HG03135 (cell line): ENCODE measurements around the gene TCF12.

Experiments used
- ATAC-seq: cut with Tn5 transposase; IDR thresholded peaks from one replicate; pipeline ENCODE4 v1.9.1; 2021; ENCODE audit warnings: mild to moderate bottlenecking, moderate library complexity; ENCODE audit not compliant: unreplicated experiment

The TCF12 gene

DNA sequence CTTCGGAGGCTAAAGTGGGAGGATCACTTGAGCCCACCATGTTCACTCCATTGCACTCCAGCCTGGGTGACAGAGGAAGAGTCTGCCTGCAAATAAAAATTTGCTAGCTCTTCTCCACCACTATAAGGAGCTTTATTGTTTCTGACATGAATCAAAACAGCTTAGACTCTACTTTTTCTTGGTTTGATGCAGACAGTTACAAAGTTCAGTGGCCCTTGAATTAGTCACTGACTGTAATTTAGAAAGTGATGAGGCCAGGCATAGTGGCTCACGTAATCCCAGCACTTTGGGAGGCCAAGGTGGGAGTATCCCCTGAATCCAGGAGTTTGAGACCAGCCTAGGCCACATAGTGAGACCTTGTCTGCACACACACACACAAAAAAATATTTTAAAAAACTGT, 285.5 kb downstream of the TCF12 start:
- no peak for ATAC-seq

DNA sequence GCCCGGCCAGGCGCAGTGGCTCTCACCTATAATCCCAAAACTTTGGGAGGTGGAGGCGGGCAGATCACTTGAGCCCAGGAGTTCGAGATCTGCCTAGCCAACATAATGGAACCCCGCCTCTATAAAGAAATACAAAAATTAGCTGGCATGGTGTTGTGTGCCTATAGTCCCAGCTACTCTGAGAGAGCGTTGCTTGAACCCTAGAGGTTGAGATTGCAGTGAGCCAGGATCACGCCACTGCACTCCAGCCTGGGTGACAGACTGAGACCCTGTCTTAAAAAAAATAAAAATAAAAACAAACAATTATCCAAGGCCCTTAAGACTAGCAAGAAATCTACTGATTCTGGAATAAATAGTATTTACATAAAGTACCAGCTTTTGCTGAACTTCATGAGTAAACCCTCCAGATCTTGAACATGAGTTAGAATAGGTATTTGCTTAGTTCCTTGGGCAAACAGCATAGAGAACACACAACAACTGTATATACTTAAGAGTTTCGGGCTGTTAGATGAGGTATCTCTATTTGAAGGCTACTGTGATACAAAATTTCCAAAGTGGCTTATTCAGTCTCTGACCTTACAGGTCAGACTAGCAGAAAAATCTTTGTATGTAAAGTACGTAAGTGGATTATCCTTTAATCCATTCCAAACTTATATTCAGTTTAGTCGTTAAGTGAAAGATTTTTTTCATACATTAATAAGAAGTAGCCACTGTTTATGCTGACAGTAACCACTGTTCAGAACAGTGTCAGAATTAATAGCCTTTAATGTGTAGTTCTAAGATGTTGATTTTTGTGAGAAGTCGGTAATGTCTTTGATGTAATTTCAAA, 286.8 kb downstream of the TCF12 start:
- ATAC-seq: no peak

DNA sequence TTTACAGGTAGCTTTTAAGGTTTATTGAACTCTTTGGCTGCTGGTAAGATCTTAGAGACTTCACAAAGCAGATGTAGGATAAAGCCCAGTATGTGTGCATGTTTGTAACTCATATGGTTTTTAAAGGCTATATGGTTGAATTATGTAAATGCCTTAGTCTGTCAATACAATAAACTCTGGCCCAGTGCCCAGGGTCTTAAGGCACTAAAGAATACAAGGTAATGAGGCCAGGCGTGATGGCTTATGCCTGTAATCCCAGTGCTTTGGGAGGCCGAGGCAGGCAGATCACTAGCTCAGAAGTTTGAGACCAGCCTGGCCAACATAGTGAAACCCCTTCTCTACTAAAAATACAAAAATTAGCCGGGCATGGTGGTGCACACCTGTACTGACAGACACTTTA, 287.6 kb downstream of the TCF12 start:
- ATAC-seq: no peak

DNA sequence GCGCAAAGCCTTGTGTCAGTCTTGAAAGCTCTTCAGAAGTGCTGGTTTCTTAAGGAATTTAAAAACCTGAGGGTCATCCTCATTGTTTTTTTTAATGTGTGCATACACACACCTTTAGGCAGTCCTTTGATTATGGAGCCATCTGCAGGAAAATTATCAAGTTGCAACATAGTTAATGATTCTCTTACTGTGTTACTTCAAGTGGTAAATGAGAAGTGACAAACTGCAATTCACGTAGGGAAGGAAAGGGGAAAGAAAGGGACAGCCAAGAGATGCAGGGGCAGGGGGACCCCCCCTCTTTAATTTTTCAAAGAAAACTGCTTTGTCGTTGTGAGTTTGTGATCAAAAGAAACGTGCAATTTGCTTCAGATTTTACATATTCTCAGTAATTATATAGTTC, 295.4 kb downstream of the TCF12 start:
- no peak for ATAC-seq

DNA sequence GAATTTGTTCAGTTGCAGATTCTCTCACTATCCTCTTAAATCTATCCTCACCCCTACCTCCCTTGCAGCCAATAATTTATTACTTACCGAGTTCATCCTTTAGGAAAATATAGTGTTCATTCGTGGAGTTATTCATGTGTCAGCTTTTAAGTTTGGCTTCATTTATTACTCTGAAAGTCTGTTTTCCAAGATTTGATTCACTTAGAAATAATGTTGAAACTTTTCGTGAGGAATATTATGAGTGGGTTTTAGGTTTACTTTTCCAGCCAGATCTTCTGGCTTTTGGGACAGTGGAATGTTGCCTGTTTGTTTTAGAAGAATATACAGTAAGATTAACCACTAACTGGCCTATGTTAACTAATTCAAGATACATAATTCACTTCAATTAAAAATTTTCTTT, 296.9 kb downstream of the TCF12 start:
- no peak for ATAC-seq

DNA sequence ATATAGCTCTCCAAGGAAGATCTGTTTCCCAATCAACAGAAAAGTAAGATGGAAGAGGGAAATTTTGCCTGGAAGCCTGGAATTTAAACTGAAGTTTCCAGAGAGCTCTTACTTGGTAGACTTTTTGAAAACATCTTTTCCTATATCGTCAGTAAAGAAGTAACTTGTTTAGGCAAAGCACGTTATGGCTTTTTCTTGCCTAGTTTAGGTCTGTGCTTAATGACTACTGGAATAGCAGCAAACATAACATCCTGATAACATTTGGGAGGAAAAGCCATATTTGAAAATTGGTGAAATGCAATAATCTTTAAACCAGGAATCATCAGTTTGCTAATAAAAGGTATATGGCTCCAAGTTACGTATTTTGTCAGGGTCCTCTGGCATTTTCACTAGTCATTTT, 297.4 kb downstream of the TCF12 start:
- no peak for ATAC-seq

DNA sequence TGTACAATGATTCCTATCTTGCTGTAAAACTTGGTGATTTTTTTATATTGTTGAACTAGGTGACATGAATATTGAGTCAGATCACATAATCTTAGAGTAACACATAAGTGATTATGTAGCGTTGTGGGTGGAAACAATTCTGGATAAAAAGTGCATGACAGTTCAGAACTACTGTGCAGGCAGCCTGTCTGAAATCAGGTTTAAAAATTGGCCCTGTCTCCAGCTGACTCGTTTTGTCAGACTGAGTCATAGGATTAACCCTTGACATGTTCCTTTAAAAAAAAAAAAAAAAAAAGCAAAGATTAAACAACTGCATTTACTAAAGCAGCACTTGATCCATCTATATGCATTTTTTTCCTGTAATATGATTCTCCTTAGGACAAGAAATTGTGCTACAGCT, 297.8 kb downstream of the TCF12 start:
- no peak for ATAC-seq

DNA sequence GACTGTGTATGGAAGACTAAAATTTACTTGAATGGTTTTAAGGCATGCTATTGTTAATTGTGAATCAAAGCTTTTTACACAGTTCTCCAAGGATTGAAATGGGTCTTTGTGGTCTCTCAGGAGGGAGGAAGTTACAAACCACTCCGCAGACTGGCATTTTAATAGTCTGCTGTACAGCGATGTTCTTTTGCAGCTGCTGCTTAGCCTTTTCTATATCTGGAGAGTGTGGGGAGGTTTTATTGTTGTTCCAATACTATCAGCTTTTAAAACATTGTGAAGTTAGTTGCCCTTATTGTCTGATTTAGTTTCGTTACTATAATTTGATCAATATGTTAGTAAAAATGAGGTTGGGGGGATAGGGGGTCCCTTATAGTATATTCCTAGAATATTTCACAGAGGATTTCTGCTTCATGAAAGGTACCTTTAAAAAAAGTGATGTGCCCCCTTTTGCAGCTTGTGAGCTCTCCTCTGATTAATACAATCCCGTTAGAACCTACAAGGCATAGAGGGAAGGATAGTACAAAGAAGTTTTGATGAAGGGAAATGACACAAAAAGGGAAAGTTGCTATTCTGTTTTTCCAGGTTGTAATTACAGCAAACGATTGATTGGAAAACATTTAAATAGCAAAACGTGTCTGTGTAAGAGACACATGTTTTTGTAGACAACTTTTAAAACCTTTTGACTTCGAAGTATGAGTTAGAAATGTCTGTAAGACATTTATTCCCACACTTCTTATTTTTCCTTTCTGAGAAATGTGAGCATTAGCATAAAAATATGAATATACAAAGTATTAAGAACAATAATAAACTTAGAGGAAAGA, 299.5 kb downstream of the TCF12 start:
- no peak for ATAC-seq

DNA sequence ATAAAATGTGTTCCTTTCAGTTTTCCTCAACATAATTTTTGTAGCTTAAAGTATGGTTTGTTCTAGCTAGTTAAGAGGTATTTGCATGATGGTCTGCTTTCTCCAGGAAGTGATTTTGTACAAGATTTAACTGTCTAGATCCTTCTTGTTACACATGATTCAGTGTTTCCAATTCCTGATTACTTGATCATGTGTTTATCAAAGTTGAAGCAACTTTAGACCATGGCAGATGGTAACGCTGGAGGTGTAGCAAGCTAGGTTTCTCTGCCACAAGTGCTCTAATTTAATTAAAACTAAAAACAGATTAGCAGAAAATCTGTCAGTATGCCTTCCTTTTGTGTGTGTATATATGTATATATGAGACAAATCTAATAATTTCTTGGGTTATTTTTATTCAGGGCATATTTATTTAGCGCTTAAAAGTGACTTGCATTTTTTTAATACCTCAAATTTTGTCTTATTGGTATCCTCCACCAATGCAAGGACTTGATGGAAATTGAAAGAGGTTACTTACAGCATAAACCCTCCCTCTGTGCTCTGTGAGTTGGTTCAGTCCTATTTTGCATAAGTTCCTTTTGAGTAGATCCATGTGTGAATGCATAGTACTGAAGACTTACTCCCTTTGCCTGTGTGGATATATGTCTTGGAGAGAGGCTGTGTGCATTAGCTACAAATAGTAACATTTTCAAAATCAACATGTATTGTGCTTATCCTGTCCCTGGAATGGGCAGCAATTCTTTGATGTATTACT, 300.6 kb downstream of the TCF12 start:
- ATAC-seq: no peak

DNA sequence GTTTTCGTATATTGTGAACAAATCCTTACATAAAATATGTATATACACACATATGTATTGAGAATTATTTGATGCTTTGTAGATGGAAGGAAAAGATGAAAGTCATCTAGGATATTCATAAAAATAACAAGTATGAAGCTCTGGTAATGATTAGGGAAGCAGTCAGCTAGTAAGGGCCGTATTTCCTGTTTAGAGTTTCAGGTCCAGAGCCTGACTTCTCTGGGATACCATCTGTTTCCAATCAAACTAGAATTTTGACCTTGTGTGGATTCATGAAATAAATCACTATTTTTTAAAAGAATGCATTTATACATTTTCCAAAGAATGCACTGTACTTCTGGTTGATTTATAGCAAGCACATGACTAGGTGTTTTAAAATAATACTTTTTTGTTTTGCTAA, 301.8 kb downstream of the TCF12 start:
- ATAC-seq: no peak

DNA sequence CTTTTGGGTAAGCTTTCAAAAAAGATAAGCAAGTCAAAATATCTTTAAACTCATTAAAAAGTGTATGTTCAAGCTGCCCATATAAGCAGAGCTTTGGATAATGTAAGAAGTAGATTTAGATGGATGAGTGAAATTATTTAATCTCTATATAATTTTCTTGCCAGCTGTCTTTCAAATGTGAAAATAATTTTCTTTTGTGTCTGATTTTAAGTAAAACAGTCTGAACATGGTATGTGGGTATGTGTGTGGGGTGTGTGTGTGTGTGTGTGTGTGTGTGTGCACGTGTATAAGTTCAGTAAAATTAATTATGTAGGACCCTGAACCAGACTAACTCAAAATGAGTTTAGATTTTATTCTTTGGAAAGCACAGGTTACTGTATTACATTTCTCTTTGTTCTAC, 302.7 kb downstream of the TCF12 start:
- no peak for ATAC-seq

DNA sequence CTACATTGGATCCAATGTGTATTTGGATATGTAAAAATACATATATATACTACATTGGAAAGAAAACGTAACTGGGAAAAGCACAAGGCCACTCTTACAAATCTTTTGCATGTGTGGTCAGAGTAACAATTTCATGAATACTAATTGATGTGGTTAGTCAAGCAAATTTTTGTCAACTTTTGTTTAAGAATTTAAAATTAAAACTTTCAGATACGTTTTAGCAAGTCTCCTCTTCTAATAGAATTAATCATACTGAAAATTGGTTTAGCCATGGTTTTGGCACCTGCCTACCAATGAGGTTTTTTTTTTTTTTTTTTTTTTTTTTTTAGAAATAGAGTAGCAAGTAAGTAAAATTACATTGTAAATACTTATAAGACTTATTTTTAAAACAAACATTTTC, 304.9 kb downstream of the TCF12 start:
- ATAC-seq: no peak

DNA sequence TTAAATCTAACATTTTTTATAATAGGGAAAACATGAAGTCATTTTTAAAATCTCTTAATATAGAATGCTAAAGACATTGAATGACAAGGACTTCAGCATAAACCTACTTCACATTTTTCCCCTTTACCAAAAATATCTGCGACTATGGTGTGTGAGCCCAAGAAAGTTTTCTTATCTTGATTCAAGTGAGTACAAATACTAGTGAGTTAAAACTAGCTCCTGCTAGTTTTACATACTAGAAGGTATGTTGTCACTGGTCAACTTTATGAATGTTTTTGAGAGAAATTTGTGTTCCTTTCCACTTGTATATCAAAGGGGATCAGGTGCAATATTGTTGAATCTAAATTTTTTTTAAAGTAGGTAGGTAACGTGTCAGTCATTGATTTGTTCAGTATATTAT, 305.4 kb downstream of the TCF12 start:
- no peak for ATAC-seq

DNA sequence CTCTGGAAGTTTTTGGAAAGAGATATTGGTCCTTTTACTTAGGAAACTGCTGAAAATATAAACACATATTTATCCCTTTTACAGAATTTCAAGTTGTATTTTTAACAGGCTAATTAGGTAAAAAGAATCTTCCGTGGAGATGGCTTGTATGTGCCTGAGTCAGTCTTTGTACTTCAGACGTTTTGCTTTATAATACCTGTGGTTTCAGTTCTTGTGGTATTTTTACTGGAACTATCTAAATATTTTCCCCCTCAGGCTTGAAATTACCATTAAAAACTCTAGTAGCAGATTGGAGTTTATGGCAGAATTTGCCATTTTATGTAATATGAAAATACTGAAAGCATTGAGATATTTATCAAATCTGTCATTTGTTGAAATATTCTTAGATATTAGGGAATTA, 306.2 kb downstream of the TCF12 start:
- no peak for ATAC-seq

DNA sequence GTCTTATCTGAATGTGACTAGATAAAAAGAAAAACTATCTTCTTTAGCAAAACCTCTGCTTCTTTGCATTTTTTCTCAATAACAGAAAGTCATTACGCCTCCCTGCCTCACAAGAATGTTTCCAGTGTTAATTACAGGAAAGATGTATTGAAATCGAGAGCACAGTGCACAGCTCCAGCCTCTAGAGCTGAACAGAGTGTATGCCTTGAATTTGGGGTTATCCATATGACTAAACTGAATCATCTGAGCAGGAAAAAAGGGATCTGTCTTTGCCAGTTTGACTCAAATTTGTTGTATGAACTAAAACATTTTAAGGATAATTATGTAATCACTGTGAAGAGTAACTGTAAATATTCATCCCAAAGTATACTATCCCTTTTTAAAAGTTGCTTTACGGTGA, 308.7 kb downstream of the TCF12 start:
- ATAC-seq: no peak

DNA sequence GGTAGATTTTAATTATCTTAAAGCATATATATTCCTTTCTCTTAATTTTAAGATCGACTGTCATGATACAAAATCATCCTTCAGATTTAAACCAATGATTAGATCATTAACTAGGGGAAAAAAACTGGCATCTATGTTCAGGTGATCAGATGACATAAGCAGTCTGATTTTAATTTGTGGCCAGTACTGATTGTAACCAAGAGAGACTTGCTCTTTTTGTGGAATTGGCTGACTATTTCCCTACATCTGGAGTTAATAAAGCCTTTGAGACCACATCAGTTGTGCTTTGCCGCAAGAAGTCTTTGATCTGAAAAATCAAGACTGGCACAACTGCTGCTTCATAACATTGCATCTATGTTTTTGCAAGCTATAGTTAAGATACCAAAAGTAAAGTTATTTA, 309.5 kb downstream of the TCF12 start:
- no peak for ATAC-seq

DNA sequence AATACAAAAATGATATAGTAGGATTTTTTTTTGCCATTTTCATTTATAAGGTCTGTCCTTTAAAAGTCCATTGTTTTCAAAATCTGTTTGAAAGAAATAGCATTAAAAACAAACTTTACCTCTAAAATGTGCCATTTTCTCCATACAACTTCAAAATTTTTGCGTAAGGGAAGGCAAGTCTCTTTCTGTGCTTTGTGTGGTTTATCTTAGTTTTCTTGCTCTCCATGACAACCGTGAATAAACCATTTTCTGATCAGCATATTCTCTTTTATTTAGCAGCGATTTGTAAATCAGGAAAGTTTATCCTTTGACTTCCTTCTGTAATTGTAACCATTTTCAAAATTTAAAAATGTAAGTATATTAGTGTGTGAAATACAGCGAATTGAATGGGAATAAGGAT, 310.0 kb downstream of the TCF12 start:
- no peak for ATAC-seq

DNA sequence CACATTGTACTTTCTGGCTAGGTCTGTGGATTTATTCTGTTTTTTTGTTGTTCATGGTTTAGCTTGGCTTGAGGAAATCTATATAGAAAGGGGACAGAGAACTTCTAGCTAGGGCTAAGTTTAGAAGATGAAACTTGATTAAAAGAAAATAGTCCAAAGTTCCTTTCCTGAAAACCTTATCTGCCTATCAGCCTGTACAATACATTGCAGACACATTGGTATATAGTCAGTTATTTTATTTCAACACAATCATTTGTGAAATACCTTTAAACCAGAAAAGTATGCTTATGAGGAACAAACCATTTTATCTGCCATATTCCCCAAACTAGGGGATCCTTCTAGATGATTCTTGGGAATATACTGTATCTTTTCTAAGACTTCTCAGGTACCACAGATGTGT, 310.6 kb downstream of the TCF12 start:
- no peak for ATAC-seq

DNA sequence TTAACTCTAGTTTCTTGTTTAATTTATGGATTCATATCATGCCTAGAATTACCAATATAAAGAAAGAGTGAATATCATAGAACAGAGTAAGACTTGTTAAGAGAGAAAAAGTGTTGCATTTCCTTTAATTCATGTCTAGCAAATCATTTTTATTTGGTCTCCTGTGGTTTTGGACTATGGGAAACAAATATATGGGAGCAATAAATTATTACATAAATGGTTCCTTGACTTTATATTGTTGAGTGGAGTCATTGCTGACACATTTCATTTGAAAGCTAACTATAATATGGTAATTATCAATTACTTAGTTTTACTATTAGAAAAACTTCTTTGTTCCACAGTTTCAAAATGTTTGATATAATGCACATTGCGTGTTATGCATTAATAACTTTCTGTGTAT, 313.1 kb downstream of the TCF12 start:
- no peak for ATAC-seq

DNA sequence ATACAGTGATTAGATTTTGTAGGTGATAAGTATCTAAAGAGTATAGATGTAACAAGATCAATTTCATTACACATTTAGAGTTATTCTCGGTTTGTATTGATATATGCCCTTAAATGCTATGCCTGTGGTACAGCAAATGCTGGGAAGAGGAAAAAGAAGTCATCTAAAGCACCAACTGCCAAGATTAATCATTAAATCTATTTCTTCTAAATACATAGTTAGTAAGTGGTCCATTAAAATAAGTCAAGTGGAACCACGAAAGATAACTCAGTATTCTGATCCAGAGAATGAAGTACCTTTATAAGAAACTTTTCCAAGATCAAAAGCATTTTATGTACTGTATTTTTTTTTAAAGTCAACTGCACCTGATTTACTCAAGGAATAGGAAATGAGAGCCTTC, 315.7 kb downstream of the TCF12 start:
- ATAC-seq: no peak

DNA sequence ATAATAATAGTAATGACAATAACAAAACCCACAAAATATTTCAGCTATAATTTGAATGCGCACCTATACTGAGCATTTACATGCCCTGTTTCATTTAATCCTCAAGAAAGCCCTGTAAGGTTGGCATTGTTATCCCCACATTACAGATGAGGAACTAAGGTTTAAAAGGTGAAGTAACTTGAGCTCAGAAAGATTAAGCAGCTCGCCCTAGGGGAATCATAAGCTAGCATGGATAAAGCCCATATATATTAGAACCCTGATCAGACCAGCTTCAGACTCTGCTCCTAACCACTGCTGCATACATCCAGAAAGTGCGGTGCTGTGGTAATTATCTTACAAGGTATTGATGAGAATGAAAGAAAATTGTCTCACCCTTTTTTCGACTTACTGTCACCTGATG, 316.7 kb downstream of the TCF12 start:
- ATAC-seq: no peak

DNA sequence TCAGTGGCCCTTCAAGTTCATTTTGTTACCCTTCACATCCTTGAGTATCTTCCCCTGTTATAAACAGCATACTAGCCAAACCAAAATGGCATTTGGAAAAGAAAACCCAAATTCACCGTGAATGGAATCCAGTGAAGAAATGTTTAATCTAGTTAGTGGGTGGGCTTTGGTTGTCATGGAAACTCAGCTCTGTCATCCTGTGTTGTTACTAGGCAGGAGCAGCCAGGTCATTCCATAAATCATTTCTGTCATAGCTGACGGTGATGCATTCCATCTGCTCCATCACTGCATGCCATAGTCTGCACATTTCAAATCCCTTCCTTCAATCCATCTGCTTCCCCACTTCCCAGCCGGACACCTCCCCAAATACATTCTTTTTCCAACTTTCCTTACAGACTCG, 317.4 kb downstream of the TCF12 start:
- no peak for ATAC-seq
